ENCODE measurements around the gene PTEN.

DNA sequence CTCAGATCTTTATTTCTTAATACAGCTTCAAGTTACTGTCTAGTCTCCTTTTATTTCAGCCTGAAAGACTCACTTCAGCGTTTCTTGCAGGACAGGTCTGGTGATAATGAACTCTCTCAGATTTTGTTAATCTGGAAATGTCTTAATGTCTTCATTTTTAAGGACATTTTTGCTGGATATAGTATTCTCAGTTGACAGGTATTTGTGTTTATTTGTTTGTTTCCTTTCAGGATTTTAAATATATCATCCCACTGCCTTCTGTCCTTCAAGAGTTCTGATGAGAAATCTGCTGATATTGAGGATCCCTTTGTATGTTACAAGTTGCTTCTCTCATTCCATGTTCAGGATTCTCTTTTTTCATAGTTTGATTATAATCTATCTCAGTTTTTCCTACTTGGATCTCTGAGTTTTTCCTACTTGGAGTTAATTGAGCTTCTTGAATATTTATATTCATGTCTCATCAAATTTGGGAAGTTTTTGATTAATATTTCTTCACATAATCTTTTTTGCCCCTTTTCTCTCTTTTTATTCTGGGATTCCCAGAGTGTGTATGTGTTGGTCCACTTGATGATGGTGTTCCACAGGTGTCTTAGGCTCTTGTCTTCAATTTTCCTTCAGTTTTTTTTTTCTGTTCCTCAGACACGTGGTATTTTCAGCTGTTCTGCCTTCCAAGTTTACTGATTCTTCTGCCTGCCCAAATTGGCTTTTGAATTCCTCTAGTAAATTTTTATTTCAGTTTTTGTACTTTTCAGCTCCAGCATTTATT lies 49.9 kb downstream of the PTEN start:
- no peak for TF ChIP-seq CEBPB (IDR thresholded peaks at IDR 0.05)
- TF ChIP-seq USF1 (IDR thresholded peaks at IDR 0.05) = no peak
- TF ChIP-seq, protein P1, sequence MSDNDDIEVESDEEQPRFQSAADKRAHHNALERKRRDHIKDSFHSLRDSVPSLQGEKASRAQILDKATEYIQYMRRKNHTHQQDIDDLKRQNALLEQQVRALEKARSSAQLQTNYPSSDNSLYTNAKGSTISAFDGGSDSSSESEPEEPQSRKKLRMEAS (IDR thresholded peaks at IDR 0.05) = no peak
- TF ChIP-seq EP300 (IDR thresholded peaks at IDR 0.05; ENCODE audit: borderline replicate concordance) = no peak
- TF ChIP-seq NFIC (IDR thresholded peaks at IDR 0.05) = no peak
- TF ChIP-seq REST (IDR thresholded peaks at IDR 0.05; ENCODE audit: low read depth) = no peak
- TF ChIP-seq TAF1 (IDR thresholded peaks at IDR 0.05; ENCODE audit: low read depth) = no peak
